ENCODE measurements around the gene CREB5.

The CREB5 gene

DNA sequence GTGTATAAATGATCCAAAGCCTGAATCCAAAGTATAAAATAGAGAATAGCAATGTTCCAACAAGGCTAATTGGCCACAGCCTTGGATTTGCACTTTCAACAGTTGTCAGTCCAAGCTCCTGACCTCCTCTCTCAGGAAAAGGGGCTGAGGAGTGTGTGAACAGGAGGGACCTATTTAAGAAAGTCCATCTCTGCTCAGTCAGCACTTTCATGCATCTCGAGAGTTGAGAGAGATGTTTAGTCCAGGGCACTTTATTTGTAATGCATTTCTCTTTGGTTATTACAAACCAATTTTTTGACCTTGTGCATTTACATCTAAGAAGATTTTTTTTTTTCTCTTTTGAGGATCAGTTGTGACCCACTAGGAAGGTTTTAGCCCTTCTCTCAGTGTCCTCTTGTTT lies 244.2 kb downstream of the CREB5 start:
- DNase-seq = no peak

DNA sequence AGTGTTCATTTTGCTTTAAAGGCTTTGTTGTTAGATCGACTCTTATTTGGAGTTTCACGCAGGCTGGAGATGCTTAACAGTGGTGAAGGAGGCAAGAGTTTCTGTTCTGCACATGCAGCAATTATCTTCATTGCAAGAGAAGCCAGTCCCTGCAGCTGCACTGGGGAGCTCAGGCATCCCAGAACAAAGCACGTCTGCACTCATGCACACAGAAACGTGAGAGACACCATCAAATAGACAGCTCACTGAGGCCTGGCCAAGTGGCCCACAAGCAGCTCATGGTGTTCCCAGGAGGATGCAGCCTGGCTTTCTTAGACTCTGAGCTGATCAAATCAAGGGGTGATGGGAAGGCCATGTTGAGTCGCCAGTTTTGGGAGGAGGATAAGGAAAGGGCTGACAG lies 246.1 kb downstream of the CREB5 start:
- no peak for DNase-seq

DNA sequence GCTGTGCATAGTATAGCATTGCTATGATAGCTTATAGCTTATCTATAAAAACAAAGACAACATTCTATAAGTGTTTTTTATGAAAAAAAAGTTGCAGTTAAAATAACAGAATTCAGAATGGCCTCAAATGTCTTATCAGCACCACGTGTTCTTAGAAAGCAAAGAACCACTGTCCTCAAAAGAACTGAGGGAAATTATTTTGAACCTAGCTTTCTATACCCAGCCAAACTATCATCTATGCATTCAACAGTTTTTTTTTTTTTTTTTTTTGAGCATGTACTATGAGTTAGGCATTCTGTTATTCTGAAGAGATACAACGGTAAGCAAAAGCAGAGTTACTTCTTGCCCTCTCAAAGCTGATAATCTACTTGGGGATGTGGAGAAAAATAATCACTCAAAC lies 247.8 kb downstream of the CREB5 start:
- DNase-seq = no peak

DNA sequence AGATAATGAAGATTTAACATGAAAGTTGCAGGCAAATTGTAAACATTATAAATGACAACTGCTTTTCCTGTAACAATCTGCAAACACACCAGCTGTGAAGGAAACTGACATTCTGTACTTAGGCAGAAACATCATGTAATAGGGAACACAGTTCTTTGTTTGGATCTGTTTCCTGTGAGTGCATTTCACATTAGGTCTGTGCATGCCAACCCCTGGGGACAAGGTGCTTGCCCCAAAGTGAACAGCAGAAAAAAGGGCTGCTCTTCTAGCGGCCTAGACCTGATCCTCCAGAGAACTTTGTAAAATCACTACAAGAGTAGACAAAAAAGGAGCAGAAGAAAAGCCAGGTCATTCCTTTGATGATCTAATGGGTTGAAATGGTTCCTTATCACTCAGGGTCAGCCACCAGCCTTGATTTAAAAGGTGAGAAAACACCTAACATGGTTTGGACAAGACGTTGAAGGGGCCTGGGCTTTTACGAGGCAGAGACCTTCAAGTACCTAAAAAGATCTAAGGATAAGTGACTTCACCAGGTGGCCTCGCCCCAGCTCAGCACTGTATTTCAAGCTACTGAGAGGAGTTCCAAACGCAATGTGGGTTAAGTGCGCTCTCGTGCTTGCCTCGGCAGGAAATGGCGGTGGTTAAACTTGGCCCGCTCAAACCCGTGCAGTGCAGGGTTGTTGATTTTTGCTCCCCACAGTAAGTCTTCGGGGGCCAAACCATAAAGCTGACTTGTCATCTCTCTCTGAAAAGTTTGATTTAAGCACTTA lies 249.7 kb downstream of the CREB5 start:
- DNase-seq = peak; percentile 21

DNA sequence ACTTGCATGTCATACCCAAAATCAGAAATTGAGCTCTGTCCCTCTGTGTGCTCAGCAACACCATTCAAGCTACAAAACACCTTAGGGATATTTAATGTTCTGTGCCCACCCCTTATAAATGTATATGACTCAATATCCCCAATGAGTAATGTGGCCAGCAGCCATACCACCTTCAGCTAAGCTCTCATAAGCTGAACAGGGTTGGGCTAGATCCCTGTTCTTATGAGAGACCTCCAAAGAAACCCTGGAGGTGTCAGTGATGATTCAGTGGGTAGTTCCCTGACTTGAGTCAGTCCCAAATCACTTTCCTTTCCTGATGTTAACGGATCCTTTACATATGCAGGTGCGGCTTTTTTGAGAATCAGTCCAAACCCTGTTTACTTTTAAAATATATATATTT lies 253.8 kb downstream of the CREB5 start:
- DNase-seq = no peak

DNA sequence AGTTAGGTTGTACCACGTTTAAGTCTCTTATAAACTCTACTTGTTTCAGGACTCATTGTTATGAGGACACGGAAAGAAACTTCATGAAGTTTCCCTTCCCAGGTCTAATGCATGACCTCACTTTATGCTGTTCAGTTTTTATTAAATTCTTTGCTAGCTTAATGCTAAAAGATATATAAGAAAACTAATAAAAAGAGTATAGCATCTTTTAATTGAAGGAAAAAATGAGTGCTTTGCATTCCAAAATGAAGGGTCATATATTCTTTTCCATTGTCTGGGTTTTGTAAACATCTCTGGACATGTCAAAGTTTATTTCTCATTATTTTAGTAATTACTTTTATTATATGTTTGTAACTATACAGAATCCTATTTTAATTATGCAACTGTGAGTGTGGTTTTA lies 255.8 kb downstream of the CREB5 start:
- DNase-seq = no peak

DNA sequence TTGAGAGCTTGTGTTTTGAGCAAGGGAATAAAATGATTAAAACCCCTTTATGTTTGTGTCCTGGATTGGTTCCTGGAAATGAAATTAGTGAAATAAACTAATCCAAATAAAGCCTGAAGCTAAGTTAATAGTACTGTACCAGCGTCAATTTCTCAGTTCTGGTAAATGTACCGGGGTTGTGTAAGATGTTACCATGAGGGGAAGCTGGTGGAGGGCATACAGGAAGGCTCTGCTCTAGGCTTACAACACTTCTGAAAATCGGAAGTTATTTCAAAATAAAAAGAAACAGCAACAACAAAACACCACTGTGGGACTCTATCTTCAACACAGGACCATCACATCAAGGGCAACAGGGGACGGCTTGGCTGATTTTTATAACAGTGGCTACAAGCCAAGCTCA lies 257.0 kb downstream of the CREB5 start:
- DNase-seq = no peak

DNA sequence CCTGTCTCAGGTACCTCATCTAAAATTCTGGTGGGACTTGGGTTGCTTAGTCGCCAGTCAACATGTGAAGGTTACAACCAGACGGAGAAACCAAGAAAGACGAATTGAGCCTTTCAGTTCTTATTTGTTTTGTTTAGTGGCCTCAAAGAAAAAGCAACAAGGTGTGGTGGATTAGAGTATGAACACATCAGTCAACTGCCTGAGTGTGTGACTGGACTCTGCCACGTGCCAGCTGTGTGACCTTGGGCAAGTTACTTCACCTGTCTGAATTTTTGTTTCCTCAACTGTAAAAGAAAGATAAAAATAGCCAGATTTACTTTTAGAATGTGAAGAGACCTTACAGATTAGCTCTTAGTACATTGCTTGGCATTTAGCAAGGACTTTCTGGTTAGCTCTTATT lies 259.2 kb downstream of the CREB5 start:
- no peak for DNase-seq

DNA sequence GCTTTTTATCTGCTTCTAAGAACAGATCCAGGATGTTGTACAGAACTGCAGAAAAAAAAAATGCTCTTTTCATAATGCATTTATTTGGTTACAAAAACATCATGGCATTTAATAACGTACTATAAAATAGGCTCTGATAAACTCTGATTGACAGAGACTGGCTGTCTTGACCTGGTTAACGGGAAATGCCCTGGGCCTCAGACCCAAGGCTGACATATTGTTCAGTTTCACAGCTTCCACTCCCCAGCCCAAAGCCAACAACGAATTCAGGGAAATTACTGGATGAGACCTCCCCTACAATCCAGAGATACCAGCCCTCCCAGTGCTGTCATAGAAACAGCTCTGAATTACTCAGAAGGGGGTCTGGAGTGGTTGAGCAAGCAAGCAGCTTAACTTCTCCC lies 260.1 kb downstream of the CREB5 start:
- no peak for DNase-seq

DNA sequence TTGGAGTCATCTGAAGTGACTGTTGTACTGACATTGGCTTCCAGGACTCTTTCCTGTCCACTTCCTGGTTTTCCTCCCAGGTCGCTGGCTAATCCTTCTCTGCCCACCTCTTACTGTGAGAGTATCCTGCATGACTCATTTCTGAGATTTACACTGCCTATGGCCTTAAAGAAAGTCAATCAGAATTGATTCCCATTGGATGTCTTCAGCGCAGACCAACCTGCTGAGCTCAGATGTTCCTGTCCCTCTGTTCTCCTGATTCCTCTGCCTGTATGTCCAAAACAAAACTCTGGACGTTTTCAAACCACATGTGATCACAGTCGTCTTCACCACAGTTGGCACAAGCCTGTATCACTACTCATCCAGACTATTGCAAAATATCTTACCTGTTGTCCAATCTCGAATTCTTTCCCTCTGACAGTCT lies 262.1 kb downstream of the CREB5 start:
- no peak for DNase-seq

DNA sequence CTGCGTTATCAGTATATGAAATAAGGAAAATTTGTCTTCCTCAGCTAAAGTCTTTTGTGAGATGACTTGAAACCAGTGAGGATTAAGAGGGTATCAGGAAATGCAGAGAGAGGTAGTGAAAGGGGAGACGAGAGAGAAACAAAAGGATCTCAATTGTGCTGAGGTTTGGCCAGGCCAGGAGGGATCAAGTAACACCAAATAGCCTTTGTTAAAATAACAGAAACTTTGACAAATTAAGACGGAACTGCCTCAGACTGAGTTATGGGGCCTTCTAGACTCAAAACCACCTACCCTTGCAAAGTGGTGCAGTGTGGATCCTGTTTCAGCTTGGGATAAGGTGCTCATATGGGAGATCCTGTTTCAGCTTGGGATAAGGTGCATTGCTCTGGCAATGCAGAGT lies 263.1 kb downstream of the CREB5 start:
- no peak for DNase-seq

DNA sequence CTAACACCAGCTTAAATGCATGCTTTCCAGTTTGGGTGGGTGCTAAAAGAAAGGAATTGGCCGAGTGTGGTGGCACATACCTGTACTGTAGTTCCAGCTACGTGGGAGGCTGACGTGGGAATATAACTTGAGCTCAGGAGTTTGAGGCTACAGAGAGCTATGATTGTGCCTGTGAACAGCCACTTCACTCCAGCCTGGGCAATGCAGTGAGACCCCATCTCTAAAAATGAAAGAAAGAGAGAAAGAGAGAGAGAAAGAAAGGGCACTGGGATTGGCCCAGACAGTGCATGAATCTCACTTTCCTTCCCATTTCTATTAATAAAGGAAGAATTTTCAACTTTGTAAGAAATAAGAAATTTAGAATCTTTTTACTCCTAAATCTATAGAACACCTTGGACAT lies 265.4 kb downstream of the CREB5 start:
- DNase-seq = no peak

DNA sequence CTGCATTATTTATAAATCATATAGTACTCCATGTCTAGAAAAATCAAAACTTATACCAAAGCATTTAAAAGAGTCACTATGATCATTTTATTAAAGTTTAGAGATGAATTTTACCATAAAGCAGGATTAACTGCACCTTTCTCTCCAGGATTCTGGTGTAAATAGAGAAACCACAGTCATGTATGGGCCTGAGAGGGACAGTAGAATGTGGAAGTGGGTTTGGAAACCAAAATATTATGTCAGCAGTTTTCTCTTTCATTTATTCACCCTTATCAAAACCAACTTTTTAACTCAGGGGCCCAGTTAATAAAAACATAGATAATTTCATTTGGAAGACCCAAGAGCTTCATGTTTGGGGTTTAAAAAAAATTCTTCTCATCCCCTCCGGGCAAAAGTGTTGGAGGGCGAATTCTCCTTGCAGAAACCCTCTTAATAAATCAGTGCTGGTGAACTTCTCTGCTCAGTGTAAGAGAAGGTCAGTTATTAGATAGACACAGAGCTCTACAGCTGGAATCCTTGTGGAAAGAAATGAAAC lies 266.2 kb downstream of the CREB5 start:
- DNase-seq = no peak

DNA sequence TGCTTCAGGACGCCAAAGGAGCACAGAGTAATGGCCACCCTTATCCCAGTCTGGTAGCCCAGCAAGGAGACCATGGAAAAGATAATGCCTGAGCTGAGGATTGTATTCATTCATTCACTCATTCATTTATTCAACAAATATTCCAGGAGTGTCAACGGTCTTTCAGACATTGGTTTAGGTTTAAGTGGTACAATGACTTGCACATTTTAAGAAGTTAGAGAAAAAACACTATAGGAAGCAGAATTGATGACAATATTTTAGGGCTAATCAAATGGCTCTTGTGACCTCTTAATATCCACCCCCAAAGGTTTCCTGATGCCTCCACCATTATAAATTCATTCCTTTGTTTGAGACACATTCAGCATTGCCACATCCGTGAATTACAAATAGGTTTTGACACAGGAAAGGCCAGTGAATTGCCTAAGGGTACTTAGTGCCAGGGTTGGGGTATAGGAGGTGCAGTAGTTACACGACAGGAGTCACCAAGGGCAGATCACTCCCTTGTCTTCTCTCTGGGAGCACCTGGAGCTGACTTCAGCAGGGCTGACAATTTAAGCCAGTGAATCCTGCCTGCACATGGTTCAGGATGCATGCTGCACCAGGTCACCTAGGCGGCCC lies 269.5 kb downstream of the CREB5 start:
- no peak for DNase-seq

DNA sequence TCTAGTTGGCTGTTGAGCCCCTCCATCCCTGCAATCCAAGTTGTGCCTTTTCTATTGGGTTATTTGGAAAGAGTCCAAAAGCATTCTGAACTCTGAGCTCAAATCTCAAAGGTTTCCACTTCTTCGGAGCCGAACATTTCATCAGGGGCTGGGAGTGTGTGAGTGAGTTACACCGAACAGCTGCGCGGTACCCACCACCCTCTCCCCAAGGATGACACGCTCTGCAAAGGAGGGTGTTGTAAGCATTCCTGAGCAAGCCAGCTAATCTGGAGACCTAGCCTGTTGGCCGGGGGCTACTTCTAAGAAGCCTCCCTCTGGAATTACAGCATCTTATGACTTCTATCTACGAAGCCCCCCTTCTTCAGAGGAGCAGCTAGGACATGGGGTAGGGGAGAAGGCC lies 270.5 kb downstream of the CREB5 start:
- no peak for DNase-seq

DNA sequence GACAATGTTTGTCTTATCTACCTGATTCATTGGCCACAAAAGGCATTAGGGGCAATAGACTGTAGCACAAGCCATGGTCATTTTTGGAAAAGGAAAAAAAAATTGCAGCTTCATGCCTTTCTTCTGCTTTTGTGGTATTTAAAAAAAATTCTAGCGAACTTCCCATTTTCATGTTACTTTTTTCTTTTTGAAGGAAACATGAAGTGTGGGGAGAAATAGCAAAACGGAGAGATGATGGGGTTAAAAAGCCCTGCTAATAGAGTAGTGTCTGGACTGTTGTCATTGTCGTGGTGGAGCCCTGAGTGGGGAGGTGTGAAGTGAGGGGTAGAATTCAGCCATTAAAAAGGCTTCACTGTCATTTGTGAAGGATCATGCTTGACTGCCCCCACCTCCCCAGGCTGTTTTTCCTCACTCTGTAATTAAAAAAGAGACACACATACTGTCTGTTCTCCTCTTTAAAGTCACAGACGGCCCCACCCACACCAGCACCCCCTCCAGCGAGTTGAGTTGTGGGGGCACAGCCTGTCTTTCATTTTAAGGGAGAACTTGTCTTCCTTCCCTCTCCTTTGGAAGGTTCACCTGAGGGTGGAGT lies 272.4 kb downstream of the CREB5 start:
- no peak for DNase-seq

DNA sequence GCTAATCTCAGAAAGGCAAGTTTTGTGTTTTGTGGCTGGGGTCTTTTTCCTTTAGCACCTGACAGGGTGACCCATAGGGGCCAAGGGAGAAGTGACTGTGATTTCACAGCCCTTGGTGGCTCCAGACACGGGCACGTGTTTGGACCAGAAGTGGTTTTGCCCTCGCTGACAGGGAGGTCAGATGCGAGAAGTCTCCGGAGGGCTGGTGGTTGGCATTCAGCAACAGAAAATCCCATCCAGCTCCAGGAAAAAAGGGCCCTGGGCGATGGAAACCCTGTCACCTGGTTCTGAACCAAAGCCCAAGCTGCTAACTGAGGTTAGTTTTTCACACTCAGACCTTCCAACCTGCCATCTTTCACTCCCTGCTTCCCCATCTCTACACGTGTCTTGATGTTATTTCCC lies 272.9 kb downstream of the CREB5 start:
- DNase-seq = no peak

DNA sequence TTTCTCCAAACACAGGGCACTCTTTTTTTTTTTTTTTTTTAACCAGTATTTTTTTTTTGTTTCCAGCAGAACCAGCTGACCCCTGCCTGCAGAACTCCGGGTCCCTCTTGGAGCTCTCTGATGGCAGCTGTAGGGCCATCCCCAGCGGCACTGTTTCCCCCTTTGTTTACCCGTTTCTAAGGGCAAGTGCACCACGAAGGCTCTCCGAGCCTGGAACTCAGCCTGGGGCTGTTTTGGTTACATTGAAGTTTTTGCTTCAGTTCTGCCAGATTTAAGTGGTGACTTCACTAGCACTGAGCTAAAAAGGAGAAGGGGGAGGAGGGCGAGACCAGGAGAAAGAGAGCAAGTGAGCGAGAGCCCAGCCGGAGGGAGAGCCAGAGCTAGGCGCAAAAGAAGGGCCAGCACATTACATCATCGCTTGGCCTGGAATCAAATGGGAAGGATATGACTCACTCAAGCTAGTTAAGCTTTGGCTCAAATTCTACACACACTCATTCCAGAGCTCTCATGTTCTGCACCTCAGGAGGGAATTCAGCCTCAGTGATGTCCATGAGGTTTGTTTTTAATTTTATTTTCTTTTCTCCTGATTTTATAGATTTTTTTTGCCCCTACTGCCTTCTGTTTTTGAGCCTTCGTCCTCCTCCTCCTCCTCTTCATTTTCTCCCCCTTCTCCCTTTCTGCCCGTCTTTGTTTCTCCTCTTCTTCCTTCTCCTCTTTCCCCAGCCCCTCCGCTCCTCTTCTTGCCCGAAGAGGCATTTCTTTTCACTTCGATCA lies 273.5 kb downstream of the CREB5 start:
- DNase-seq = no peak

DNA sequence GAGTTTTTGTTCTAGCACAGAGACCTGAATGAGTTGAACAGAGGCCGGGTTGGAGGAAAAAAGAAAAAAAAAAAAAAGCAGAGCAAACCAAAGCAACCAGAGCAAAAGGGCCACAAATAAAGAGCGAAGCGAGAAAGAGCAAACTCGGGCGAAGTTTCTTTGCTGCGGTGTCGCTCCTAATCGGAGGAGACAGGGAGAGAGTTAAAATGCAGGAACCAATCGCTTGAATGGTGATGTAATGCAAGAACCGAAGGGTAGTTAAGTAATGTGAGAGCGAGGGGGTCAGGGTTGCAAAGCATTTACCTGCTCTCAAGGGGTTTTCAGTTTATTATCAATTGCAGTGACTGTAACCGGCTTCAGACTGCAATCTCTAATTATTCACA lies 274.1 kb downstream of the CREB5 start:
- DNase-seq = no peak

DNA sequence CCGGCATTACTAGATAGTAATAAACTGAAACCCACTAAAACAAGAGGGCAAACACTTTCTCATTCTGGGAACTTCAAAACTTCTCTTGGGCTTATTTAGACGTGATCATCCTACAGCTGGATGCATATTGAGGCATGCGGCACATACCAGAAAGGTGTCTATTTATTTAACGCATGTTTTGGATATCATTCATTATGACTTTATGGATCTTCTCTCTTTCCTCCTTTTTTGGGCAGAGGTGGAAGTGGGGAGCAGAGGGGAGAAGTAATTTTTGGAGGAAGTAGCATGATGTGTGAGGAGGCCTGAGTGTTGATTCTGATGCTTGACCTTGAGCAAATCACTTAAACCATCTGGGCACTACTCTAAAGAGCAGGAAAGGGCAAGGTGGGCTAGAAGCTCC lies 275.2 kb downstream of the CREB5 start:
- no peak for DNase-seq

DNA sequence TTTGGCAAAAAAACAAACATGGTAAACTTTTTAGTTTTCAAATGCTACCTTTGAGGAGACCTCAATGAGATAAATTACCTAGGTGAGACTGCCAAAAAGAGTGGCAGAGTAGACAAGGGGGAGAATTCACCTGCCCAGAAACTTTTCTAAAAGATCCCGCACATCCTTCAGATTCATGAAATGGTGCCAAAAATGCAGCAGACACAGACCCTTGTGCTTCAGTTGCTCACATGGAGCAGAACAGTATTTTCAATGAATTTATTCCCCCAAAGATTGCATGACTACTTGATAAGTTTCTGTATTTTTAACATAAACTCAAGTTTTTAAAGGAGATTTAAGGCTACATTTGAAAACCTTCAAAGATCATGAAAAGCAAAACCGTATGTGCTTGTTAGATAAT lies 275.9 kb downstream of the CREB5 start:
- no peak for DNase-seq

DNA sequence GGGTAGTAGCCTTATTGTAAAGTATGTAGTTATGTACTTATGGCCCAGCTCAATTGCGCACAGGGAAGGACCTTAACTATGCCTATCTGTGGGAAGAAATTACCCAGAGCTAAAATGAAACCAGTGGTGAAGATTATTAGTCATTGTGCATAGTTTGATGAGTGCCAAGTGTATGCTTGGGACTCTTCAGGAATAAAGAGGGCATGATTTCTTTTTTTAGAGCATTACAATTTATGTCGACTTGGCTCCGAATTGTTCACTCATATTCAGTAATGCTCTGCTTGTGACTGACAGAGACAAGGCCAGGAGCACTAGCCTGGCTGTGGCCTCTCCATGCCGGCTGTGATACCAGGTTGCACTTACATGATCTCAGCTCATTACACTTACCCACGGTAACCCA lies 276.3 kb downstream of the CREB5 start:
- no peak for DNase-seq

Data from activated gamma-delta T cell treated with Interleukin-2 at 50 U/mL for 16 hours (primary cell).